SK-N-SH treated with all-trans-retinoic acid at 6 μM for 48 hours (cell line): ENCODE results near the gene FAM20B.

ENCODE experiments used
- ARNTL ChIP-seq: fragments of 450-650 bp; formaldehyde crosslinking; IDR thresholded peaks from 2 replicates; pipeline ENCODE4 v1.5.0; 2020; ENCODE audit warnings: low read depth, mild to moderate bottlenecking, moderate library complexity, borderline replicate concordance
- BACH2 ChIP-seq: fragments of 250-450 bp; sonication (Bioruptor Pico); IDR thresholded peaks from 2 replicates; pipeline ENCODE4 v1.9.0; 2021; ENCODE audit warnings: mild to moderate bottlenecking, borderline replicate concordance
- CREB5 ChIP-seq: fragments of 250-450 bp; sonication (Bioruptor Pico); IDR thresholded peaks from 2 replicates; pipeline ENCODE4 v1.5.1; 2020; ENCODE audit warnings: low read depth, mild to moderate bottlenecking, moderate library complexity
- CSRNP3 ChIP-seq: fragments of 250-450 bp; sonication (Bioruptor Pico); IDR thresholded peaks from 2 replicates; pipeline ENCODE4 v1.5.1; 2021; ENCODE audit warnings: mild to moderate bottlenecking, moderate library complexity
- ESRRG ChIP-seq: fragments of 250-450 bp; sonication (Bioruptor Pico); IDR thresholded peaks from 2 replicates; pipeline ENCODE4 v1.6.1; 2021; ENCODE audit warnings: mild to moderate bottlenecking
- OSR1 ChIP-seq: fragments of 250-450 bp; sonication (Bioruptor Pico); IDR thresholded peaks from 2 replicates; pipeline ENCODE4 v1.8.0; 2022; ENCODE audit warnings: moderate library complexity, mild to moderate bottlenecking, inconsistent platforms
- PATZ1 ChIP-seq: fragments of 250-450 bp; sonication (Bioruptor Pico); IDR thresholded peaks from 2 replicates; pipeline ENCODE4 v1.8.0; 2020; ENCODE audit warnings: mild to moderate bottlenecking, moderate library complexity, borderline replicate concordance
- POU6F1 ChIP-seq: fragments of 250-450 bp; sonication (Bioruptor Pico); IDR thresholded peaks from 2 replicates; pipeline ENCODE4 v1.8.0; 2021; ENCODE audit warnings: low read depth, mild to moderate bottlenecking, moderate library complexity, borderline replicate concordance
- PPARA ChIP-seq: fragments of 250-450 bp; sonication (Bioruptor Pico); IDR thresholded peaks from 2 replicates; pipeline ENCODE4 v1.5.0; 2020; ENCODE audit warnings: mild to moderate bottlenecking, borderline replicate concordance
- SNAI2 ChIP-seq: fragments of 250-450 bp; sonication (Bioruptor Pico); IDR thresholded peaks from 2 replicates; pipeline ENCODE4 v1.5.0; 2020; ENCODE audit warnings: mild to moderate bottlenecking, moderate library complexity
- TCF4 ChIP-seq: fragments of 250-450 bp; sonication (Bioruptor Pico); IDR thresholded peaks from 2 replicates; pipeline ENCODE4 v1.8.0; 2021; ENCODE audit warnings: mild to moderate bottlenecking, moderate library complexity, borderline replicate concordance
- TOX ChIP-seq: fragments of 250-450 bp; sonication (Bioruptor Pico); IDR thresholded peaks from 2 replicates; pipeline ENCODE4 v1.8.0; 2021; ENCODE audit warnings: mild to moderate bottlenecking, moderate library complexity, borderline replicate concordance
- ZNF8 ChIP-seq: fragments of 450-650 bp; formaldehyde crosslinking; IDR thresholded peaks from 2 replicates; pipeline ENCODE4 v1.5.0; 2020; ENCODE audit warnings: mild to moderate bottlenecking, moderate library complexity

GRCh38 chr1:179001451-179001850 lies 24.2 kb upstream of the FAM20B start:
- TF ChIP-seq ARNTL, result no peak
- no peak for TF ChIP-seq CREB5 (CRISPR knock-in tag)
- no peak for TF ChIP-seq PATZ1
- TF ChIP-seq TCF4 (CRISPR knock-in tag), result no peak
- TF ChIP-seq CSRNP3 (CRISPR knock-in tag), result no peak
- no peak for TF ChIP-seq OSR1
- TF ChIP-seq SNAI2 (CRISPR knock-in tag), result no peak
- no peak for TF ChIP-seq POU6F1 (CRISPR knock-in tag)
- no peak for TF ChIP-seq ZNF8 (CRISPR knock-in tag)
- no peak for TF ChIP-seq ESRRG (CRISPR knock-in tag)
- TF ChIP-seq BACH2 (CRISPR knock-in tag), result no peak
- TF ChIP-seq TOX (CRISPR knock-in tag), result no peak
- TF ChIP-seq PPARA, result no peak
